HL-60 (cell line): ENCODE measurements around the gene PRRT1B.

Experiments used
- TF ChIP-seq, protein P1 (sequence below): IDR thresholded peaks from one replicate; pipeline ENCODE4 v1.5.1; 2011; ENCODE audit warnings: low read length, control low read depth, inconsistent platforms; ENCODE audit not compliant: insufficient read depth
- TF ChIP-seq, protein P2 (sequence below): IDR thresholded peaks from 2 replicates; pipeline ENCODE4 v1.6.1; 2012; ENCODE audit warnings: low read depth; ENCODE audit not compliant: insufficient replicate concordance

DNA sequence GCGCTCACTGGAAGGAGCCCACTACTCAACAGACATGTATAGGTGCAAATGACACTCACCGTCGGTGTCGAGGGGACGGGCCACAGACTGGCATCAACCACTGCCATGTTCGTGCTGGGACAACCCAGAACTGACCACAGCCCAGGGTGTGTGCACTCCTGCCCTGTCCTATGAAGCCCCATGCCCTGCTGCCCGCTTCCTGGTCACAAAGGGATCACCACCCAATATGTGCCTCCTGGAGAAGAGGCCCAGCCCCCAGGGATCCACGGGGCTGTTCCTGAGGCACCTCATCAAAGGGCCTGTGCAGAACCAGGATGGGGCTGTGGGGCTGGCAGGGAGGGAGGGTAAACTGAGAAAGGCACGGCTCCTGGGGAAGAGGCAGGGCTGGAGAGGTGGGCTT, 43.1 kb downstream of the PRRT1B start:
- TF ChIP-seq, protein P1, sequence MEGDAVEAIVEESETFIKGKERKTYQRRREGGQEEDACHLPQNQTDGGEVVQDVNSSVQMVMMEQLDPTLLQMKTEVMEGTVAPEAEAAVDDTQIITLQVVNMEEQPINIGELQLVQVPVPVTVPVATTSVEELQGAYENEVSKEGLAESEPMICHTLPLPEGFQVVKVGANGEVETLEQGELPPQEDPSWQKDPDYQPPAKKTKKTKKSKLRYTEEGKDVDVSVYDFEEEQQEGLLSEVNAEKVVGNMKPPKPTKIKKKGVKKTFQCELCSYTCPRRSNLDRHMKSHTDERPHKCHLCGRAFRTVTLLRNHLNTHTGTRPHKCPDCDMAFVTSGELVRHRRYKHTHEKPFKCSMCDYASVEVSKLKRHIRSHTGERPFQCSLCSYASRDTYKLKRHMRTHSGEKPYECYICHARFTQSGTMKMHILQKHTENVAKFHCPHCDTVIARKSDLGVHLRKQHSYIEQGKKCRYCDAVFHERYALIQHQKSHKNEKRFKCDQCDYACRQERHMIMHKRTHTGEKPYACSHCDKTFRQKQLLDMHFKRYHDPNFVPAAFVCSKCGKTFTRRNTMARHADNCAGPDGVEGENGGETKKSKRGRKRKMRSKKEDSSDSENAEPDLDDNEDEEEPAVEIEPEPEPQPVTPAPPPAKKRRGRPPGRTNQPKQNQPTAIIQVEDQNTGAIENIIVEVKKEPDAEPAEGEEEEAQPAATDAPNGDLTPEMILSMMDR, result no peak
- TF ChIP-seq, protein P2, sequence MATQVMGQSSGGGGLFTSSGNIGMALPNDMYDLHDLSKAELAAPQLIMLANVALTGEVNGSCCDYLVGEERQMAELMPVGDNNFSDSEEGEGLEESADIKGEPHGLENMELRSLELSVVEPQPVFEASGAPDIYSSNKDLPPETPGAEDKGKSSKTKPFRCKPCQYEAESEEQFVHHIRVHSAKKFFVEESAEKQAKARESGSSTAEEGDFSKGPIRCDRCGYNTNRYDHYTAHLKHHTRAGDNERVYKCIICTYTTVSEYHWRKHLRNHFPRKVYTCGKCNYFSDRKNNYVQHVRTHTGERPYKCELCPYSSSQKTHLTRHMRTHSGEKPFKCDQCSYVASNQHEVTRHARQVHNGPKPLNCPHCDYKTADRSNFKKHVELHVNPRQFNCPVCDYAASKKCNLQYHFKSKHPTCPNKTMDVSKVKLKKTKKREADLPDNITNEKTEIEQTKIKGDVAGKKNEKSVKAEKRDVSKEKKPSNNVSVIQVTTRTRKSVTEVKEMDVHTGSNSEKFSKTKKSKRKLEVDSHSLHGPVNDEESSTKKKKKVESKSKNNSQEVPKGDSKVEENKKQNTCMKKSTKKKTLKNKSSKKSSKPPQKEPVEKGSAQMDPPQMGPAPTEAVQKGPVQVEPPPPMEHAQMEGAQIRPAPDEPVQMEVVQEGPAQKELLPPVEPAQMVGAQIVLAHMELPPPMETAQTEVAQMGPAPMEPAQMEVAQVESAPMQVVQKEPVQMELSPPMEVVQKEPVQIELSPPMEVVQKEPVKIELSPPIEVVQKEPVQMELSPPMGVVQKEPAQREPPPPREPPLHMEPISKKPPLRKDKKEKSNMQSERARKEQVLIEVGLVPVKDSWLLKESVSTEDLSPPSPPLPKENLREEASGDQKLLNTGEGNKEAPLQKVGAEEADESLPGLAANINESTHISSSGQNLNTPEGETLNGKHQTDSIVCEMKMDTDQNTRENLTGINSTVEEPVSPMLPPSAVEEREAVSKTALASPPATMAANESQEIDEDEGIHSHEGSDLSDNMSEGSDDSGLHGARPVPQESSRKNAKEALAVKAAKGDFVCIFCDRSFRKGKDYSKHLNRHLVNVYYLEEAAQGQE, result no peak
